Natural killer cell (primary cell): ENCODE results near the gene TENM4. TPM values are rescaled to one million over a fixed set of nuclear protein-coding genes. Genes with fewer than 3 reads are reported as not detected.

ENCODE experiments used
- ATAC-seq, 3 donors: fragments of 150-1000 bp in 2 of 3; fragments of 200-7000 bp in 1 of 3; cut with Tn5 transposase; 1 replicate in 1 of 3; 2 replicates in 2 of 3; pipeline ENCODE4 v1.10.0; 2021; ENCODE audit warnings: mild to moderate bottlenecking in 2 of 3, moderate library complexity in 2 of 3
- DNase-seq, 2 donors: peaks; one replicate each; pipeline versions ENCODE4 v3.0.0 to v3.0.0-alpha.2; 2013 to 2021; ENCODE audit warnings: mixed read lengths in 1 of 2
- H3K27ac ChIP-seq: one replicate; pipeline ENCODE4 v1.5.1; 2013; ENCODE audit warnings: mild to moderate bottlenecking, low read length
- H3K27me3 ChIP-seq: one replicate; pipeline ENCODE4 v1.6.1; 2013; ENCODE audit warnings: low read length; ENCODE audit not compliant: control insufficient read depth, insufficient read depth
- H3K36me3 ChIP-seq: one replicate; pipeline ENCODE4 v1.6.1; 2013; ENCODE audit warnings: low read length; ENCODE audit not compliant: control insufficient read depth, insufficient read depth
- H3K4me1 ChIP-seq: one replicate; pipeline ENCODE4 v1.6.1; 2013; ENCODE audit warnings: low read length; ENCODE audit not compliant: control insufficient read depth, insufficient read depth
- H3K4me3 ChIP-seq: one replicate; pipeline ENCODE4 v1.5.1; 2013; ENCODE audit warnings: low read length
- H3K9me3 ChIP-seq: one replicate; pipeline ENCODE4 v1.6.1; 2013; ENCODE audit warnings: low read length; ENCODE audit not compliant: control insufficient read depth, insufficient read depth
- H3K27ac Mint-ChIP-seq, 2 donors: one replicate each; pipeline ENCODE4 v1.8.0; 2022; ENCODE audit warnings: mild to moderate bottlenecking in 2 of 2, mixed read lengths in 2 of 2, moderate library complexity in 1 of 2
- H3K27me3 Mint-ChIP-seq, 2 donors: one replicate each; pipeline ENCODE4 v1.8.0; 2022; ENCODE audit warnings: low read depth in 2 of 2, mixed read lengths in 2 of 2
- H3K36me3 Mint-ChIP-seq: one replicate; pipeline ENCODE4 v1.8.0; 2022; ENCODE audit warnings: mixed read lengths
- H3K4me1 Mint-ChIP-seq, 2 donors: one replicate each; pipeline ENCODE4 v1.8.0; 2022; ENCODE audit warnings: mixed read lengths in 2 of 2
- H3K4me3 Mint-ChIP-seq: one replicate; pipeline ENCODE4 v1.8.0; 2022; ENCODE audit warnings: mild to moderate bottlenecking, moderate library complexity, mixed read lengths
- H3K9me3 Mint-ChIP-seq, 2 donors: one replicate each; pipeline ENCODE4 v1.8.0; 2022; ENCODE audit warnings: mixed read lengths in 2 of 2
- WGBS: methylation state at CpG from one replicate; pipeline ENCODE4 v1.1.7; 2013; ENCODE audit warnings: missing lambda C conversion rate; ENCODE audit not compliant: insufficient coverage; 5-methylcytosine and 5-hydroxymethylcytosine counted together
- intact Hi-C: fragments of 100-400 bp; cut with micrococcal nuclease; formaldehyde crosslinking; loops from one replicate; pipeline ENCODE4 v1.14.2; 2022
- total RNA-seq, 4 donors: library from RNA; stranded (reverse); fragments of 120-200 nt in 1 of 4; gene quantifications; one replicate each; pipeline versions ENCODE4 v1.2.3 to v1.2.4, GENCODE V29; 2013 to 2022
- TF ChIP-seq, protein P1 (sequence below): fragments of 200-600 bp; IDR thresholded peaks from one replicate; pipeline ENCODE4 v1.8.0; 2022; ENCODE audit warnings: antibody characterized with exemption

TENM4 gene
- total RNA-seq, 3 donors from 2014 or later (not counting 1 experiment from before 2014, with no cell fraction given) = 0.63 to 0.75 TPM; not detected in 1

DNA sequence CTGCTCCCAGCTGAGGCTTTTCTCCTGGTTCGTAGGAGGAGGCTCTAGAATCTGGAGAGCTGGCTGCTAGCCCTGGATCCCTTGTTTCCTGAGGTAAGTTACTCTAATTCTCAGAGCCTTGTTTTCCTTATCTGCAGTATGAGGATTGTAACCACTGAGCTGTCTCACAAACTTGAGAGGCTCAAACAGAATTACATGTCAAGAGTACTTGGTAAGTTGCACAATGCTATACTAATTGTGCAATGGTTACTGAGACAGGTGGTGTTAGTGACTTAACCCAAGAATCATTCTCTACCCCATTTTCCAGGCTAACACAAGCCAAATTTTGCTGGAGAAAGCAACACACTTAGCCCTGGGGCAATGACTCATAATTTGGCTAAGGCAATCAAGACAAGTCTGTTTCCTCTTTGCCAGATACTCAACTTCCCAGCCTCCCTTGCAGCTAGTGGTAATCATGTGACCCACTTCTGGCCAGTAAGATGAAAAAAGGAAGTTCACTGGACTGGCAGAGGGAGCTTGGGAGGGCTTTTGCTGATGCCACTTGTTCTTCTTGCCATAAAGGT lies 348.0 kb downstream of the TENM4 start:
- 67% methylated on average over 1 of the region's 1 CpG for WGBS
- TF ChIP-seq, protein P1, sequence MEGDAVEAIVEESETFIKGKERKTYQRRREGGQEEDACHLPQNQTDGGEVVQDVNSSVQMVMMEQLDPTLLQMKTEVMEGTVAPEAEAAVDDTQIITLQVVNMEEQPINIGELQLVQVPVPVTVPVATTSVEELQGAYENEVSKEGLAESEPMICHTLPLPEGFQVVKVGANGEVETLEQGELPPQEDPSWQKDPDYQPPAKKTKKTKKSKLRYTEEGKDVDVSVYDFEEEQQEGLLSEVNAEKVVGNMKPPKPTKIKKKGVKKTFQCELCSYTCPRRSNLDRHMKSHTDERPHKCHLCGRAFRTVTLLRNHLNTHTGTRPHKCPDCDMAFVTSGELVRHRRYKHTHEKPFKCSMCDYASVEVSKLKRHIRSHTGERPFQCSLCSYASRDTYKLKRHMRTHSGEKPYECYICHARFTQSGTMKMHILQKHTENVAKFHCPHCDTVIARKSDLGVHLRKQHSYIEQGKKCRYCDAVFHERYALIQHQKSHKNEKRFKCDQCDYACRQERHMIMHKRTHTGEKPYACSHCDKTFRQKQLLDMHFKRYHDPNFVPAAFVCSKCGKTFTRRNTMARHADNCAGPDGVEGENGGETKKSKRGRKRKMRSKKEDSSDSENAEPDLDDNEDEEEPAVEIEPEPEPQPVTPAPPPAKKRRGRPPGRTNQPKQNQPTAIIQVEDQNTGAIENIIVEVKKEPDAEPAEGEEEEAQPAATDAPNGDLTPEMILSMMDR = no peak
- H3K27ac Mint-ChIP-seq = no peak overlapping the region
- Histone ChIP-seq H3K27ac (no peak overlapping the region), H3K27me3 (no peaks in the 10 kb centered on the region), H3K9me3 (no peaks in the 10 kb centered on the region), H3K4me3 (no peak overlapping the region), H3K4me1 (no peaks in the 10 kb centered on the region), H3K36me3 (no peaks in the 10 kb centered on the region)
- H3K36me3 Mint-ChIP-seq = no peaks in the 10 kb centered on the region
- H3K27me3 Mint-ChIP-seq = peaks cover 0 to 4% of the 10 kb centered on the region in 2 donors
- H3K4me3 Mint-ChIP-seq = no peak overlapping the region
- intact Hi-C loops = no loop called here
- H3K9me3 Mint-ChIP-seq = no peaks in the 10 kb centered on the region
- H3K4me1 Mint-ChIP-seq = no peaks in the 10 kb centered on the region
- no peak for ATAC-seq
- DNase-seq = no peak

DNA sequence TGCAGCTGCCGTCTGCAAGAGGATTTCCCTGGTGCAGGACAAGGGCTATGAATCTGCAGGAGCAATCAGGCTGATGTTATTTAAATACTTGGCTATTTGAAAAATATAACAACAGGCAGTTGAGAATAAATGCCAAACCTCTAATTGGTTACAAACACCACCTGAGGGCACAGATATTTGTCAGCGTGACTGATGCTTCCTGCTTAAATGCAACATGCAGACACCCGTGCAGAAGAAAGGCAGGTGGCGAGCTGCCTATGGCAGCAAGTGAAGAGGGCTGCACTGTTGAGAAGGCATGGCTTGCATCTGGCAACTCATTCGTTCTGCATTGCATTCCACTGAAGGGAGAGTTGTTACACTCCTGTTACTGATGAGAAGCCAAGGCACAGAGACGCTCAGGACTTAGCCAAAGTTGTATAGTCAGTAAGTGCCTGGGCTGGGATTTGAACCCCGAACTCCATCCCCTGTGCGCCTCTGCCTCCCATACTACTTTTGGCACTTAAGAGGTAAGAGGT lies 350.6 kb downstream of the TENM4 start:
- intact Hi-C loops = no loop called here
- H3K27ac Mint-ChIP-seq = no peak overlapping the region
- Histone ChIP-seq H3K27me3 (no peaks in the 10 kb centered on the region), H3K4me1 (no peaks in the 10 kb centered on the region), H3K9me3 (no peaks in the 10 kb centered on the region), H3K36me3 (no peaks in the 10 kb centered on the region), H3K4me3 (no peak overlapping the region), H3K27ac (no peak overlapping the region)
- peaks cover 0 to 2% of the 10 kb centered on the region in 2 donors for H3K27me3 Mint-ChIP-seq
- H3K4me3 Mint-ChIP-seq = no peak overlapping the region
- no peak for ATAC-seq
- no peaks in the 10 kb centered on the region for H3K36me3 Mint-ChIP-seq
- WGBS = 71% methylated on average over 7 of the region's 8 CpGs
- DNase-seq = no peak
- H3K9me3 Mint-ChIP-seq = no peaks in the 10 kb centered on the region
- no peaks in the 10 kb centered on the region for H3K4me1 Mint-ChIP-seq
- TF ChIP-seq, protein P1 = no peak

DNA sequence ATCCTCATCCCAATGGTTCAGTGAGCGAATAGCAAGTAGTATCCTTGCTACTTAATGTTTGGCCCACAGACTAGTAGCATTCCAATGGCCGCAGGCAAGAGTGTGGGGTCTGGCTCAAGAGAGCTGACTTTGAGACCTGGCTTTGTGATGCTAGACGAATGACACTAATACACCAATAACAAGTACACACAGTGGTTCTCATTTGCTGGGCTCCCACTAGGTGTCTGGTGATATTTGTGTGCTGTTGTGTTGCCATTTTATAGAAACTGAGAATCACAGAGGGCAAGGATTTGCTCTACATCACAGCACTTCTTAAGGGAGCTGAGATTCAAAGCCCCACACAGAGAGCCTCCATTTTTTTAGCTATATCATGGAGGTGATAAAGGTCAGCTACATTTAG lies 351.2 kb downstream of the TENM4 start:
- H3K4me3 ChIP-seq = no peak overlapping the region
- no peaks in the 10 kb centered on the region for H3K4me1 Mint-ChIP-seq
- H3K27me3 ChIP-seq = no peaks in the 10 kb centered on the region
- no peak overlapping the region for H3K4me3 Mint-ChIP-seq
- H3K27me3 Mint-ChIP-seq = peaks cover 0 to 2% of the 10 kb centered on the region in 2 donors
- DNase-seq (no peak), ATAC-seq (no peak)
- no peaks in the 10 kb centered on the region for H3K4me1 ChIP-seq
- H3K9me3 ChIP-seq = no peaks in the 10 kb centered on the region
- H3K36me3 Mint-ChIP-seq = no peaks in the 10 kb centered on the region
- WGBS = 93% methylated on average over 2 of the region's 3 CpGs
- intact Hi-C loops = no loop called here
- no peaks in the 10 kb centered on the region for H3K9me3 Mint-ChIP-seq
- H3K27ac Mint-ChIP-seq = no peak overlapping the region
- H3K27ac ChIP-seq = no peak overlapping the region
- TF ChIP-seq, protein P1 = no peak
- H3K36me3 ChIP-seq = no peaks in the 10 kb centered on the region

DNA sequence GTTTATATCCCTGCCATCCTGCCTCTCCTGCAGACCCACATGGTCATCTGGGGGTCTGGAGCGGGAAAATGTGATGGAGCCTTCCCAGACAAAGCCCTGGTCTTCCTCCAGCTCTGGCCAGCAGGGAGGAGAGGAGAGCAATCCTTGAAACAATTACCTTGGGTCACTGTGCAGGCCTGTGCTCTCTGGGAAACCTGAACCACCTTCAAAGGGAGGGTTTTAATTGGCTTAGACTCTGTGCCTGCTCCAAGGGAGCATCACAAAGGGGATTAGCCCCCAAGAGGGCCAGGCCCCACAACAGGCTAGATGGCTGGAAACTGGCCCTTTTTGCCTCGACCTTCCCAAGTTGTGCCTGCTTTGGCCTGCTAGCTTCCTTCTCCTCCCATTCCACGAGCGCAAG lies 351.9 kb downstream of the TENM4 start:
- Histone ChIP-seq H3K27me3 (no peaks in the 10 kb centered on the region), H3K27ac (no peak overlapping the region), H3K4me3 (no peak overlapping the region), H3K9me3 (no peaks in the 10 kb centered on the region), H3K36me3 (no peaks in the 10 kb centered on the region), H3K4me1 (no peaks in the 10 kb centered on the region)
- WGBS = 71% methylated on average over 2 of the region's 4 CpGs
- H3K36me3 Mint-ChIP-seq = no peaks in the 10 kb centered on the region
- ATAC-seq (no peak), DNase-seq (no peak)
- H3K4me1 Mint-ChIP-seq = no peaks in the 10 kb centered on the region
- TF ChIP-seq, protein P1 = no peak
- H3K27me3 Mint-ChIP-seq = peaks cover 0 to 2% of the 10 kb centered on the region in 2 donors
- no peaks in the 10 kb centered on the region for H3K9me3 Mint-ChIP-seq
- no peak overlapping the region for H3K27ac Mint-ChIP-seq
- intact Hi-C loops = no loop called here
- no peak overlapping the region for H3K4me3 Mint-ChIP-seq
